Liver (tissue), 9 donors: ENCODE data around the gene DHRS3. TPM values are rescaled to one million over a fixed set of nuclear protein-coding genes. Genes with fewer than 3 reads are reported as not detected.

ENCODE experiments used
- DNase-seq: peaks from one replicate; pipeline ENCODE4 v3.0.0-alpha.2; 2017; ENCODE audit warnings: low spot score
- H3K27ac ChIP-seq, 2 donors: one replicate each; pipeline ENCODE4 v1.7.0; 2013; ENCODE audit warnings: inconsistent platforms in 2 of 2, low read length in 2 of 2, control low read depth in 1 of 2, low read depth in 1 of 2, mild to moderate bottlenecking in 1 of 2
- H3K27me3 ChIP-seq, 4 donors: one replicate each; pipeline versions ENCODE4 v1.6.1 to v1.7.0; 2013; ENCODE audit warnings: low read length in 3 of 4, inconsistent platforms in 1 of 4, mild to moderate bottlenecking in 1 of 4, moderate library complexity in 1 of 4; ENCODE audit not compliant: control insufficient read depth in 4 of 4, insufficient read depth in 4 of 4
- H3K36me3 ChIP-seq, 4 donors: one replicate each; pipeline versions ENCODE4 v1.6.1 to v1.7.0; 2013; ENCODE audit warnings: low read length in 3 of 4, mild to moderate bottlenecking in 3 of 4, low read depth in 1 of 4, moderate library complexity in 1 of 4; ENCODE audit not compliant: control insufficient read depth in 4 of 4, insufficient read depth in 3 of 4
- H3K4me1 ChIP-seq, 4 donors: one replicate each; pipeline versions ENCODE4 v1.6.1 to v1.7.0; 2013; ENCODE audit warnings: low read length in 3 of 4, mild to moderate bottlenecking in 3 of 4, moderate library complexity in 1 of 4; ENCODE audit not compliant: control insufficient read depth in 4 of 4, insufficient read depth in 4 of 4
- H3K4me3 ChIP-seq, 3 donors: one replicate each; pipeline versions ENCODE4 v1.6.1 to v1.7.0; 2013; ENCODE audit warnings: low read length in 3 of 3, control low read depth in 1 of 3, low read depth in 1 of 3, mild to moderate bottlenecking in 1 of 3
- H3K9ac ChIP-seq, 2 donors: one replicate each; pipeline ENCODE4 v1.7.0; 2013; ENCODE audit warnings: low read length in 2 of 2, mild to moderate bottlenecking in 2 of 2, moderate library complexity in 2 of 2, control low read depth in 1 of 2, low read depth in 1 of 2
- H3K9me3 ChIP-seq, 4 donors: one replicate each; pipeline versions ENCODE4 v1.6.1 to v1.7.0; 2013; ENCODE audit warnings: low read length in 3 of 4; ENCODE audit not compliant: control insufficient read depth in 4 of 4
- CTCF ChIP-seq: fragments of 150-350 bp; IDR thresholded peaks from 2 replicates; pipeline ENCODE4 v1.5.1; 2017; ENCODE audit warnings: improper control_type of control experiment, low read depth, low read length; ENCODE audit not compliant: missing input control
- EGR1 ChIP-seq, 2 donors: IDR thresholded peaks; 2 replicates each; pipeline ENCODE4 v1.6.1; 2016 to 2018; ENCODE audit warnings: antibody characterized with exemption in 2 of 2, low read depth in 2 of 2
- FOXA1 ChIP-seq: IDR thresholded peaks from 2 replicates; pipeline ENCODE4 v1.6.1; 2016; ENCODE audit warnings: antibody characterized with exemption
- FOXA2 ChIP-seq: IDR thresholded peaks from 2 replicates; pipeline ENCODE4 v1.6.1; 2016; ENCODE audit warnings: antibody characterized with exemption
- GABPA ChIP-seq, 2 donors: IDR thresholded peaks in 1 of 2; conservative IDR thresholded peaks in 1 of 2; 2 replicates each; pipeline ENCODE4 v1.6.1; 2016; ENCODE audit warnings: antibody characterized with exemption in 2 of 2, mild to moderate bottlenecking in 1 of 2, moderate library complexity in 1 of 2
- HNF4A ChIP-seq, 2 donors: conservative IDR thresholded peaks; 2 replicates each; pipeline ENCODE4 v1.6.1; 2016; ENCODE audit warnings: antibody characterized with exemption in 2 of 2, mild to moderate bottlenecking in 2 of 2
- HNF4G ChIP-seq: IDR thresholded peaks from 2 replicates; pipeline ENCODE4 v1.6.1; 2016; ENCODE audit warnings: antibody characterized with exemption
- NR2F2 ChIP-seq: IDR thresholded peaks from 2 replicates; pipeline ENCODE4 v1.6.1; 2016; ENCODE audit warnings: antibody characterized with exemption
- RAD21 ChIP-seq, 2 donors: IDR thresholded peaks; 2 replicates each; pipeline ENCODE4 v1.6.1; 2016; ENCODE audit warnings: antibody characterized with exemption in 2 of 2, mild to moderate bottlenecking in 2 of 2
- SP1 ChIP-seq: IDR thresholded peaks from 2 replicates; pipeline ENCODE4 v1.6.1; 2018; ENCODE audit warnings: antibody characterized with exemption, mild to moderate bottlenecking
- TAF1 ChIP-seq: conservative IDR thresholded peaks from 2 replicates; pipeline ENCODE4 v1.6.1; 2016; ENCODE audit warnings: antibody characterized with exemption, mild to moderate bottlenecking
- YY1 ChIP-seq: IDR thresholded peaks from 2 replicates; pipeline ENCODE4 v1.6.1; 2016; ENCODE audit warnings: antibody characterized with exemption, mild to moderate bottlenecking
- WGBS: extraction: QIAGEN DNeasy Blood & Tissue Kit; methylation state at CpG from one replicate; pipeline ENCODE4 v1.1.7; 2013; 5-methylcytosine and 5-hydroxymethylcytosine counted together
- polyA plus RNA-seq, 2 donors: library from polyadenylated mRNA; stranded (reverse) in 1 of 2; unstranded in 1 of 2; fragments of 200-250 nt in 1 of 2; fragments of >200 nt in 1 of 2; fragmentation: Nextera tagmentation in 1 of 2; extraction: Ambion mirVana in 1 of 2; gene quantifications; one replicate each; pipeline versions ENCODE4 v1.2.1 to v1.2.3, GENCODE V29; 2013 to 2015
- total RNA-seq, 2 donors: library from RNA; depleted of rRNA; stranded (reverse); fragments of >200 nt; gene quantifications; one replicate each; pipeline ENCODE4 v1.2.3, GENCODE V29; 2014
- TF ChIP-seq, protein P1 (sequence below): IDR thresholded peaks from 2 replicates; pipeline ENCODE4 v1.6.1; 2016; ENCODE audit warnings: antibody characterized with exemption
- TF ChIP-seq, protein P2 (sequence below): IDR thresholded peaks from 2 replicates; pipeline ENCODE4 v1.6.1; 2016; ENCODE audit warnings: antibody characterized with exemption
- TF ChIP-seq, protein P3 (sequence below): IDR thresholded peaks from 2 replicates; pipeline ENCODE4 v1.6.1; 2016; ENCODE audit warnings: antibody characterized with exemption
- donor health status: healthy.
- donor health status: healthy.
- donor health status: healthy.
- donor health status: healthy.
- donor health status: healthy.

Gene DHRS3
- total and polyA plus RNA-seq, 4 donors: 62.6 to 185 (median 158) TPM

- Histone ChIP-seq H3K27ac (no peak overlapping the region), H3K9me3 (peaks cover 0 to 6% (median 1%) of the 10 kb centered on the region in 4 donors), H3K27me3 (no peaks in the 10 kb centered on the region), H3K4me1 (no peaks in the 10 kb centered on the region), H3K4me3 (no peak overlapping the region), H3K9ac (no peak overlapping the region), H3K36me3 (peaks cover 18 to 49% (median 30%) of the 10 kb centered on the region in 4 donors)
- TF ChIP-seq EGR1 (IDR thresholded peaks at IDR 0.05; ENCODE audit: low read depth in 2 of 2) (no peak), HNF4A (conservative IDR thresholded peaks at IDR 0.05) (no peak), HNF4G (no peak), NR2F2 (no peak), FOXA2 (no peak), GABPA (IDR thresholded peaks at IDR 0.05 in 1 of 2, conservative IDR thresholded peaks at IDR 0.05 in 1 of 2) (no peak), SP1 (no peak), TAF1 (no peak), CTCF (no peak), FOXA1 (no peak)
- TF ChIP-seq, protein P1, sequence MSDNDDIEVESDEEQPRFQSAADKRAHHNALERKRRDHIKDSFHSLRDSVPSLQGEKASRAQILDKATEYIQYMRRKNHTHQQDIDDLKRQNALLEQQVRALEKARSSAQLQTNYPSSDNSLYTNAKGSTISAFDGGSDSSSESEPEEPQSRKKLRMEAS: no peak
- TF ChIP-seq, protein P2, sequence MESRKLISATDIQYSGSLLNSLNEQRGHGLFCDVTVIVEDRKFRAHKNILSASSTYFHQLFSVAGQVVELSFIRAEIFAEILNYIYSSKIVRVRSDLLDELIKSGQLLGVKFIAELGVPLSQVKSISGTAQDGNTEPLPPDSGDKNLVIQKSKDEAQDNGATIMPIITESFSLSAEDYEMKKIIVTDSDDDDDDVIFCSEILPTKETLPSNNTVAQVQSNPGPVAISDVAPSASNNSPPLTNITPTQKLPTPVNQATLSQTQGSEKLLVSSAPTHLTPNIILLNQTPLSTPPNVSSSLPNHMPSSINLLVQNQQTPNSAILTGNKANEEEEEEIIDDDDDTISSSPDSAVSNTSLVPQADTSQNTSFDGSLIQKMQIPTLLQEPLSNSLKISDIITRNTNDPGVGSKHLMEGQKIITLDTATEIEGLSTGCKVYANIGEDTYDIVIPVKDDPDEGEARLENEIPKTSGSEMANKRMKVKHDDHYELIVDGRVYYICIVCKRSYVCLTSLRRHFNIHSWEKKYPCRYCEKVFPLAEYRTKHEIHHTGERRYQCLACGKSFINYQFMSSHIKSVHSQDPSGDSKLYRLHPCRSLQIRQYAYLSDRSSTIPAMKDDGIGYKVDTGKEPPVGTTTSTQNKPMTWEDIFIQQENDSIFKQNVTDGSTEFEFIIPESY: no peak
- no peak for DNase-seq
- WGBS: 95% methylated on average over 14 of the region's 14 CpGs
These were observed 49.8 kb downstream of the DHRS3 start for GRCh38 chr1:12568009-12568767.

- H3K9ac ChIP-seq: no peak overlapping the region
- TF ChIP-seq FOXA2 (no peak), EGR1 (IDR thresholded peaks at IDR 0.05; ENCODE audit: low read depth in 2 of 2) (no peak), GABPA (IDR thresholded peaks at IDR 0.05 in 1 of 2, conservative IDR thresholded peaks at IDR 0.05 in 1 of 2) (no peak), RAD21 (IDR thresholded peaks at IDR 0.05) (no peak), HNF4G (no peak), YY1 (no peak), NR2F2 (no peak)
- TF ChIP-seq, protein P2: no peak
- TF ChIP-seq, protein P3, sequence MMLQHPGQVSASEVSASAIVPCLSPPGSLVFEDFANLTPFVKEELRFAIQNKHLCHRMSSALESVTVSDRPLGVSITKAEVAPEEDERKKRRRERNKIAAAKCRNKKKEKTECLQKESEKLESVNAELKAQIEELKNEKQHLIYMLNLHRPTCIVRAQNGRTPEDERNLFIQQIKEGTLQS: no peak
- no peaks in the 10 kb centered on the region for H3K4me1 ChIP-seq
- WGBS: 88% methylated on average over 9 of the region's 9 CpGs
- H3K4me3 ChIP-seq: no peak overlapping the region
- no peak for DNase-seq
- H3K36me3 ChIP-seq: peaks cover 15 to 40% (median 23%) of the 10 kb centered on the region in 4 donors
- H3K9me3 ChIP-seq: peaks cover 0 to 10% (median 5%) of the 10 kb centered on the region in 4 donors
- no peak overlapping the region for H3K27ac ChIP-seq
- H3K27me3 ChIP-seq: no peaks in the 10 kb centered on the region
These were observed 50.7 kb downstream of the DHRS3 start for GRCh38 chr1:12567288-12567819.
